Body of pancreas (tissue), 4 donors: Measurements from ENCODE around the gene ISYNA1. TPM values are rescaled to one million over a fixed set of nuclear protein-coding genes. Genes with fewer than 3 reads are reported as not detected.
A peak's percentile ranks its signal among the peaks of the same experiment; 100 is the strongest.

Source experiments
- ATAC-seq: fragments of 150-250 bp; one replicate; pipeline ENCODE4 v1.9.1; 2016
- DNase-seq, 4 donors: peaks; one replicate each; pipeline ENCODE4 v3.0.0-alpha.2; 2019
- H3K27ac ChIP-seq, 4 donors: fragments of 200-600 bp; sonication (generic); 1 replicate in 3 of 4; 2 replicates in 1 of 4; pipeline versions ENCODE4 v1.5.1 to v1.6.1; 2016 to 2019; ENCODE audit warnings: mild to moderate bottlenecking in 1 of 4, mixed read lengths in 1 of 4, moderate library complexity in 1 of 4
- H3K27me3 ChIP-seq, 2 donors: fragments of 200-600 bp; sonication (generic); one replicate each; pipeline ENCODE4 v1.6.0; 2016; ENCODE audit warnings: mild to moderate bottlenecking in 1 of 2
- H3K36me3 ChIP-seq, 2 donors: fragments of 200-600 bp; sonication (generic); replicated peaks in 1 of 2; 2 replicates each; pipeline ENCODE4 v1.5.1; 2016; ENCODE audit warnings: low read depth in 2 of 2; ENCODE audit not compliant: insufficient read depth in 1 of 2
- H3K4me1 ChIP-seq: fragments of 200-600 bp; sonication (generic); one replicate; pipeline ENCODE4 v1.6.0; 2016
- H3K4me3 ChIP-seq, 2 donors: fragments of 200-600 bp; sonication (generic); 1 replicate in 1 of 2; 2 replicates in 1 of 2; pipeline ENCODE4 v1.5.1; 2016 to 2019
- H3K9me3 ChIP-seq, 3 donors: fragments of 200-600 bp; sonication (generic); 1 replicate in 2 of 3; 2 replicates in 1 of 3; pipeline ENCODE4 v1.5.1; 2016
- CTCF ChIP-seq, 7 experiments: fragments of 450-650 bp in 4 of 7; fragments of 200-600 bp in 3 of 7; sonication (generic) in 3 of 7; IDR thresholded peaks; one replicate each; pipeline ENCODE4 v1.5.1; 2016 to 2019; ENCODE audit warnings: antibody characterized with exemption in 7 of 7
- POLR2A ChIP-seq, 3 donors: fragments of 450-650 bp; IDR thresholded peaks; one replicate each; pipeline ENCODE4 v1.6.1; 2016; ENCODE audit warnings: antibody characterized with exemption in 3 of 3, mild to moderate bottlenecking in 2 of 3
- WGBS, 2 donors: methylation state at CpG; one replicate each; pipeline ENCODE4 v1.1.5; 2017; 5-methylcytosine and 5-hydroxymethylcytosine counted together
- intact Hi-C: fragments of 100-400 bp; cut with DNase I; formaldehyde crosslinking; loops from one replicate; pipeline ENCODE4 v1.15.1; 2023
- total RNA-seq, 2 donors: library from RNA; depleted of rRNA; stranded (reverse); fragments of >200 nt; gene quantifications; one replicate each; pipeline ENCODE4 v1.1.0, GENCODE V29; 2016

The ISYNA1 gene
- total RNA-seq, 2 donors from 2014 or later, result 52.7 to 72.8 TPM

- intact Hi-C loops, result no loop called here
- Histone ChIP-seq H3K27me3 (no peaks in the 10 kb centered on the region), H3K27ac (peak overlapping the region in 1 of 4 donors; percentile 80), H3K9me3 (no peaks in the 10 kb centered on the region), H3K4me3 (no peak overlapping the region), H3K36me3 (no peaks in the 10 kb centered on the region), H3K4me1 (peaks cover 62% of the 10 kb centered on the region)
- 76 to 92% methylated on average over 24 of the region's 24 CpGs for WGBS, 2 donors
- no peak for TF ChIP-seq POLR2A (IDR thresholded peaks at IDR 0.05)
- peak in 1 of 7 experiments; percentile 9 for TF ChIP-seq CTCF (IDR thresholded peaks at IDR 0.05)
- ATAC-seq (no peak), DNase-seq (no peak)
These were observed 39.3 kb upstream of the ISYNA1 start for GRCh38 chr19:18477042-18477779.

GRCh38 chr19:18476507-18477041 is 38.6 kb upstream of the ISYNA1 start:
- TF ChIP-seq POLR2A (IDR thresholded peaks at IDR 0.05) (no peak), CTCF (IDR thresholded peaks at IDR 0.05) (no peak)
- H3K9me3 ChIP-seq, result no peaks in the 10 kb centered on the region
- no peak for ATAC-seq
- DNase-seq, result no peak
- H3K27me3 ChIP-seq, result no peaks in the 10 kb centered on the region
- H3K27ac ChIP-seq, result no peak overlapping the region
- intact Hi-C loops, result no loop called here
- peaks cover 62% of the 10 kb centered on the region for H3K4me1 ChIP-seq
- H3K4me3 ChIP-seq, result no peak overlapping the region
- H3K36me3 ChIP-seq, result no peaks in the 10 kb centered on the region
- WGBS, 2 donors, result 87 to 92% methylated on average over 12 to 14 of the region's 14 CpGs

GRCh38 chr19:18475762-18476331 is 37.9 kb upstream of the ISYNA1 start:
- Histone ChIP-seq H3K9me3 (no peaks in the 10 kb centered on the region), H3K27ac (no peak overlapping the region), H3K4me3 (no peak overlapping the region), H3K27me3 (no peaks in the 10 kb centered on the region), H3K36me3 (no peaks in the 10 kb centered on the region), H3K4me1 (peaks cover 60% of the 10 kb centered on the region)
- intact Hi-C loops, result no loop called here
- TF ChIP-seq CTCF (IDR thresholded peaks at IDR 0.05), result no peak
- TF ChIP-seq POLR2A (IDR thresholded peaks at IDR 0.05), result no peak
- DNase-seq (no peak), ATAC-seq (no peak)
- WGBS, 2 donors, result 65 to 76% methylated on average over 19 of the region's 19 CpGs

- peak overlapping the region in 1 of 4 donors; percentile 3 for H3K27ac ChIP-seq
- no peak for ATAC-seq
These were observed 37.1 kb upstream of the ISYNA1 start for GRCh38 chr19:18475004-18475453.

More at GRCh38 chr19:18475004-18475453, 37.1 kb upstream of the ISYNA1 start:
- H3K4me1 ChIP-seq, result peaks cover 60% of the 10 kb centered on the region
- no peaks in the 10 kb centered on the region for H3K9me3 ChIP-seq
- TF ChIP-seq CTCF (IDR thresholded peaks at IDR 0.05), result no peak
- no peak for TF ChIP-seq POLR2A (IDR thresholded peaks at IDR 0.05)
- DNase-seq, result no peak
- intact Hi-C loops, result no loop called here
- no peaks in the 10 kb centered on the region for H3K27me3 ChIP-seq
- WGBS, 2 donors, result 62% methylated on average over 5 of the region's 5 CpGs
- no peak overlapping the region for H3K4me3 ChIP-seq
- no peaks in the 10 kb centered on the region for H3K36me3 ChIP-seq
